ENCODE measurements around the gene ADCY5. TPM values are rescaled to one million over a fixed set of nuclear protein-coding genes. Genes with fewer than 3 reads are reported as not detected.

ADCY5 gene
- total RNA-seq, 2 experiments from 2014 or later: not detected

DNA sequence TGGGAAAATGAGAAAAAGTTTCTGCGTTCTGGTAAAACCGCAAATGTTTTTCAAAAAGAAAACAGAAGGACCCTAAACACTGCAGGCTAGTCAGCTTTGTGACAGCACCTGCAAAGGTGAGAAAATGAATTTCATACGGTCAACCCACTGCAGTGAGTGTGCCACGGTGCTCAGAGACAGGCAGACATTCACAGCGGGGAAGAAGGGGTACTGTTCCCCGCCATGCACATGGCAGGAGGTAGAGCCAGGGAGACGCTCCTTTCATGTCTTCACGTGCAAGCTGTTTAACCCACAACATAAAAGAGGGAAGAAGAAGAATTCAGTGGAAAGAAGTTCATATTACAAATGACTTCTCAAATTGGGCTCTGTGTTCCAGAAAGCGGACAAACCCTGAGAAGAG lies 137.7 kb downstream of the ADCY5 start:
- DNase-seq (no peak), ATAC-seq (no peak)
- H3K36me3 Mint-ChIP-seq (ENCODE audit: low read depth): no peaks in the 10 kb centered on the region
- no peak overlapping the region for H3K4me3 Mint-ChIP-seq
- ChIA-PET CTCF (no interaction called here), POLR2A (no interaction called here)
- H3K4me1 Mint-ChIP-seq: no peaks in the 10 kb centered on the region
- intact Hi-C loops (cut with DNase I, micrococcal nuclease): no loop called here
- no peaks in the 10 kb centered on the region for H3K9me3 Mint-ChIP-seq (ENCODE audit: low read depth)
- no peak overlapping the region for H3K27ac Mint-ChIP-seq
- peaks cover 4% of the 10 kb centered on the region for H3K27me3 Mint-ChIP-seq

GRCh38 chr3:123310741-123311140 lies 138.1 kb downstream of the ADCY5 start:
- ATAC-seq (no peak), DNase-seq (no peak)
- peaks cover 4% of the 10 kb centered on the region for H3K27me3 Mint-ChIP-seq
- CTCF ChIA-PET: no interaction called here
- H3K4me3 Mint-ChIP-seq: no peak overlapping the region
- no peaks in the 10 kb centered on the region for H3K4me1 Mint-ChIP-seq
- POLR2A ChIA-PET: no interaction called here
- H3K36me3 Mint-ChIP-seq (ENCODE audit: low read depth): no peaks in the 10 kb centered on the region
- intact Hi-C loops (cut with DNase I, micrococcal nuclease): no loop called here
- H3K9me3 Mint-ChIP-seq (ENCODE audit: low read depth): no peaks in the 10 kb centered on the region
- H3K27ac Mint-ChIP-seq: no peak overlapping the region

DNA sequence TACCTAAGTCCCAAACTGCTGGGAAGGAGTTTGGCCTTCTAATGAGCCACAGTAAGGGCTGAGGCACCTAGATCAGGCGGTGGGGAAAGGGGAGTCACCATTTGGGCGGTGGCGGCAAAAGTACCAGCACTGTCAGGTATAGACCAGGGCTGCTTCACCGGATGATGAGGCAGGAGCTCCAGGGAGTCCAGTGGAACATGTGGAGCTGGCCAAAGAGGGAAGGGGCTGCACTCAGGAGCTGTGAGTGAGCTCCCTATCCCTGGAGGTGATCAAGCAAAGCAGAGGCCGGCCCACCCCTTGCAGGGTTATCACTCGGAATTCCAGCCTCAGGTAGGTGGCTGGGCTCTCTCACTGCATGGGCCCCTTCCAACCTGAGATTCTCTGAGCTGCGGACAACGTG lies 138.7 kb downstream of the ADCY5 start:
- ATAC-seq (no peak), DNase-seq (no peak)
- Mint-ChIP-seq H3K9me3 (ENCODE audit: low read depth) (no peaks in the 10 kb centered on the region), H3K36me3 (ENCODE audit: low read depth) (no peaks in the 10 kb centered on the region), H3K4me1 (no peaks in the 10 kb centered on the region), H3K27me3 (peaks cover 4% of the 10 kb centered on the region), H3K4me3 (no peak overlapping the region), H3K27ac (no peak overlapping the region)
- intact Hi-C loops (cut with DNase I, micrococcal nuclease): no loop called here
- POLR2A ChIA-PET: no interaction called here
- CTCF ChIA-PET: interaction anchor here (1.0 kb wide), 1 partner anchor 24 kb away, joined by 3 read pairs; no protein-coding TSS in a partner anchor

DNA sequence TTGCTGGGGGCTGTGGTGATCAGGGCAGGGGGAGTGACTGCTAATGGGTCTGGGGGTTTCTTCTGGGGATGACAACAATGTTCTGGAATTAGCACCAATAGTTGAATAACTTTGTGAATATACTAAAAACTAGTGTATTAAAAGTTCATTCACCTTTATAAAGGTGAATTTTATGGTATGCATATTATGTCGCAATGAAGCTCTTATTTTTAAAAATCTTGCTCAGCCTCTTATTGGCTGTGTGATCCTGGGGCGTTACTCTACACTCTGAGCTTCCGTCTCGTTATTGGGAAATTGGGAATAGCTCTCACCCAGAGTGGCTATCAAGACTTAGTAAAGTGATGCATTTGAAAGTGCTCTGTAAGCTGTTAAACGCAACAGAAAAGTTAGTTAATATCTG lies 141.8 kb downstream of the ADCY5 start:
- no peak for ATAC-seq
- no peak overlapping the region for H3K27ac Mint-ChIP-seq
- intact Hi-C loops (cut with DNase I, micrococcal nuclease): no loop called here
- no peak overlapping the region for H3K4me3 Mint-ChIP-seq
- H3K9me3 Mint-ChIP-seq (ENCODE audit: low read depth): no peaks in the 10 kb centered on the region
- ChIA-PET POLR2A (no interaction called here), CTCF (interaction anchor here (0.8 to 1.5 kb wide), 3 partner anchors 23 to 385 kb away, joined by 3 read pairs; partner anchors contain the start of gene PDIA5)
- H3K36me3 Mint-ChIP-seq (ENCODE audit: low read depth): no peaks in the 10 kb centered on the region
- DNase-seq: no peak
- H3K4me1 Mint-ChIP-seq: no peaks in the 10 kb centered on the region
- H3K27me3 Mint-ChIP-seq: peaks cover 1% of the 10 kb centered on the region

DNA sequence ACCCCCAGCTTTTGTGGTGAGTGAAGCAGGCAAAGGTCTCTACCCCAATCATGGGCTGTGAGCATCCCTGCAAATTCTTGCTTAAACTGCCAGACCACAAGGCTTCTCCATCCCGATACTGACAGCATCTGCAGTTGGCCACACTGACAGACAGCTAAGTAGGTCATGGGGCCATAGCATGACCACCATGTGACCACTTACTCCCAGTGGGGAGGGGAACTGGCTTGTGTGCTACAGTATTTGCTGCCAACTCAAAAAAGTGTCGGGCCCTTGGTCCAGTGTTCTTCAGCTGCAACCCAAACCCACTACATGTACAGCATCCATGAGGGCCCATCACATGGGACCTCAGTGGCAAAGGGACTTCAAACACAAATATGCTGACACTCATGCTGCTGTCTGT lies 143.7 kb downstream of the ADCY5 start:
- ChIA-PET POLR2A (no interaction called here), CTCF (interaction anchor here (0.6 kb wide), 1 partner anchor 24 kb away, joined by 3 read pairs; no protein-coding TSS in a partner anchor)
- Mint-ChIP-seq H3K4me1 (no peaks in the 10 kb centered on the region), H3K27ac (no peak overlapping the region), H3K4me3 (no peak overlapping the region), H3K36me3 (ENCODE audit: low read depth) (no peaks in the 10 kb centered on the region), H3K27me3 (peaks cover 1% of the 10 kb centered on the region), H3K9me3 (ENCODE audit: low read depth) (no peaks in the 10 kb centered on the region)
- intact Hi-C loops (cut with DNase I, micrococcal nuclease): no loop called here
- ATAC-seq (no peak), DNase-seq (no peak)

DNA sequence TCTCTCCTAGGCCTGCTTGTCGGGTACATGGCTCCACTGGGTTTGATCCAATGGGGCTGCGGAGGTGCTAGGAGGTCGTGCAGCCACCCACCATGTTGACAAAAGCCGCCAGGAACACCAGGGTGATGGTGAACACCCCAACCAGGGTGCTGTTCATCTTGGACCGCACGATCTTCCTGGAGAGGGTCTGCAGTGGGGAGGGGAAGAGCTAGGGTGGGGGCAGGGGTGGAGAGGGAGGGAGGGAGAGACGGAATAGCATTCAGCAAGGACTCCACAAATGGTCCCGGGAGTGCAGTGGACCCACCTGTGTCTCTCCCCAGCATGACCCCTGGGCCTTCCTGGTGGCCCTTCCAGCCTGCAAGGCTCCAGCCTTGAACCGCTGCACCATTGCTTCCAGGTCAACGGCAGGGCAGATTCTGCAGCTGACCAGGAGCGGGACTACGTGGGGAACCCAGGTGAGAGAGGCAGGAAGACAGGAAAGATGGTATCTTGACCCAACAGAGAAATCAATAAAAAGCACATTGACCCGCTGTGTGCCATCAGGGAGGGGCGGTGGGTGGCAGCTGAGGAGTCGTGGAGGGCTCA lies 144.8 kb downstream of the ADCY5 start:
- Mint-ChIP-seq H3K27ac (no peak overlapping the region), H3K36me3 (ENCODE audit: low read depth) (no peaks in the 10 kb centered on the region), H3K27me3 (peaks cover 1% of the 10 kb centered on the region), H3K4me3 (no peak overlapping the region), H3K9me3 (ENCODE audit: low read depth) (no peaks in the 10 kb centered on the region), H3K4me1 (no peaks in the 10 kb centered on the region)
- ATAC-seq (no peak), DNase-seq (no peak)
- ChIA-PET CTCF (interaction anchor here (0.7 to 1.3 kb wide), 3 partner anchors 18 to 1807 kb away, joined by 3 to 4 read pairs (median 3); no protein-coding TSS in a partner anchor), POLR2A (no interaction called here)
- intact Hi-C loops (cut with DNase I, micrococcal nuclease): no loop called here

GRCh38 chr3:123302961-123303360 lies 145.9 kb downstream of the ADCY5 start:
- H3K36me3 Mint-ChIP-seq (ENCODE audit: low read depth): no peaks in the 10 kb centered on the region
- H3K4me3 Mint-ChIP-seq: no peak overlapping the region
- DNase-seq: no peak
- POLR2A ChIA-PET: no interaction called here
- no peaks in the 10 kb centered on the region for H3K27me3 Mint-ChIP-seq
- no peaks in the 10 kb centered on the region for H3K9me3 Mint-ChIP-seq (ENCODE audit: low read depth)
- CTCF ChIA-PET: interaction anchor here (1.1 to 1.3 kb wide), 2 partner anchors 17 to 24 kb away, joined by 3 to 4 read pairs; no protein-coding TSS in a partner anchor
- intact Hi-C loops (cut with DNase I, micrococcal nuclease): no loop called here
- H3K4me1 Mint-ChIP-seq: no peaks in the 10 kb centered on the region
- ATAC-seq: no peak
- no peak overlapping the region for H3K27ac Mint-ChIP-seq

DNA sequence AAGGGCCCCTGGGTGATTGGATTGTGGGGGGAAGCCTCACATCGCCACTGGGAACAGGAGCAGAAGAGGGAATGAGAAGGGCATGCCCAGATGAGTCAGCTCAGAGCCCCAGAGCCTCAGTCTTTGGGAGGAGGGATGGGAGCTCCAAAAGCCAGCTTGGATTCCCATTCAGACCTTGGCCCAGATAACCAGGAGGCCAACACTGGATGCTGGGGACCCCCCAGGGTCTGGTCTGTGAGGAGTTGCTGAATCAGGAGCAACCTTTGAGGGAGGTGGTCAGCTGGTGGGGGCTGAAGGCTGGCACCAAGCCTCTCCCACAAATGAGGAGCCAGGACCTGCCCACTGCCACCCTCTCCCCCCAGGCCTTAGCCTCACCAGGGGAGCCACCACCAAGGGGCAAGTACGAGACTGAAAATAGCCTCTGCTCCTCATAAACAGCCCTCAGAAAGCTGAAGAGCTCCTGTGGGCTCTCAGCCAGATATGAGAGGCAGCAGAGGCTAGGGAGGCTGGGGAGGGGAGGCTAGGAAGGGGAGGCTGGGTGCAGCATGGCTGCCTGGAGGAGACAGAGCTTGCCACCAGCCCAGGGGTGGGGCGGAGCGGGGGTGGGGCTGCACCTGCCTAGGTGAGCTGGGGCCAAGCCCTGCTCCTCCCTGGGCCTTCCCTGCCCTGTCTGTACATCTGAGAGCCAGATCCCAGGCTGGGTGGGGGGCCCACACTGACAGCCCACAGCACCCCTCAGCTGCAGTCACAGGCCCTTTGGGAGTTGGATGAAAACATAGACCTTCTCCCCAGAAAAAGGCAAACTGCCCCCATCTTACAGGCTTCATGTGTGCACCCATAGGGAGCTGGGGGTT lies 147.3 kb downstream of the ADCY5 start:
- CTCF ChIA-PET: interaction anchor here (1.2 kb wide), 1 partner anchor 25 kb away, joined by 3 read pairs; no protein-coding TSS in a partner anchor
- Mint-ChIP-seq H3K36me3 (ENCODE audit: low read depth) (no peaks in the 10 kb centered on the region), H3K4me1 (no peaks in the 10 kb centered on the region), H3K27ac (no peak overlapping the region), H3K27me3 (no peaks in the 10 kb centered on the region), H3K4me3 (no peak overlapping the region), H3K9me3 (ENCODE audit: low read depth) (no peaks in the 10 kb centered on the region)
- DNase-seq (no peak), ATAC-seq (no peak)
- intact Hi-C loops (cut with DNase I, micrococcal nuclease): no loop called here
- POLR2A ChIA-PET: no interaction called here

- Mint-ChIP-seq H3K36me3 (ENCODE audit: low read depth) (no peaks in the 10 kb centered on the region), H3K27me3 (no peaks in the 10 kb centered on the region), H3K9me3 (ENCODE audit: low read depth) (no peaks in the 10 kb centered on the region), H3K27ac (no peak overlapping the region), H3K4me3 (no peak overlapping the region), H3K4me1 (no peaks in the 10 kb centered on the region)
- ChIA-PET CTCF (interaction anchor here (1.2 kb wide), 1 partner anchor 26 kb away, joined by 3 read pairs; no protein-coding TSS in a partner anchor), POLR2A (no interaction called here)
- intact Hi-C loops (cut with DNase I, micrococcal nuclease): no loop called here
- DNase-seq (no peak), ATAC-seq (no peak)
These were observed 148.3 kb downstream of the ADCY5 start for GRCh38 chr3:123300583-123300982.

DNA sequence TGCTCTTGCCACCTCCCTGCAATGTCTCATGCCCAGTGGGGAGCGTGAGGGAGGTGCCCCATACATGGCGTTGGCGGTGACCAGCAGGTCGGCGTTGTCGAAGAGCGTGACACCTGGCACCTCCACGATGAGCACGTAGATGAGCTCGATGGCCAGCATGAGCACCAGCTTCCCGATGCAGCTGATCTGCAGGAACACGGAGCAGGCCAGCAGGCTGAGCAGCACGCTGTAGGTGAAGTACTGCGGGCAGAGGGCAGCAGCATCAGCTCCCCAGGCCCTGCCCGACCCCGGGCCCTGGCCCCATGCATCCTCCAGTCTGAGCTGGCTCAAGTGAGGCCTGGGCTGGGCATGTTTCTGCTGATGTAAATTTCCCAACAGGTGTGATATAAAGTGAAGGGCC lies 148.8 kb downstream of the ADCY5 start:
- POLR2A ChIA-PET: no interaction called here
- intact Hi-C loops (cut with DNase I, micrococcal nuclease): no loop called here
- H3K4me3 Mint-ChIP-seq: no peak overlapping the region
- H3K4me1 Mint-ChIP-seq: no peaks in the 10 kb centered on the region
- ATAC-seq (no peak), DNase-seq (no peak)
- CTCF ChIA-PET: interaction anchor here (1.2 kb wide), 1 partner anchor 26 kb away, joined by 3 read pairs; no protein-coding TSS in a partner anchor
- no peaks in the 10 kb centered on the region for H3K36me3 Mint-ChIP-seq (ENCODE audit: low read depth)
- H3K27me3 Mint-ChIP-seq: no peaks in the 10 kb centered on the region
- no peaks in the 10 kb centered on the region for H3K9me3 Mint-ChIP-seq (ENCODE audit: low read depth)
- no peak overlapping the region for H3K27ac Mint-ChIP-seq

DNA sequence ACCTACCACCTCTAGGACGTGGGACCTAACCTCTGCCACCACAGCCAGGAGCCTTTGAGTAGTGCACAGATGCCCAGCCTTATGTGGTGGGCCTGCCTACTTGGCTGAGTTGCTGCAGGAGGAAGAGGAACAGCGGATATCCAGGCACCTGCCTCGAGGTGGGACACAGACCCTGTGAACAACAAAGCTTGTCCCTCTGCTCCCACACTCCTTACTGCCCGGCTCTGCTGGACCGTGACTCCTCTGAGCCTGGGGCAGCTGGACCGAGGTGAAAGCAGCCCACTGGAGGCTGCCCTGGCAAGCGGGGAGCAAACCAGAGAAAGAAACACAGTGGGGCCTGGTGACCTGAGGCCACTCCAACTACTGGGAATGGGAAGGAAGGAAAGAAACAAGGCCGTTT lies 149.3 kb downstream of the ADCY5 start:
- H3K27me3 Mint-ChIP-seq: no peaks in the 10 kb centered on the region
- no peaks in the 10 kb centered on the region for H3K36me3 Mint-ChIP-seq (ENCODE audit: low read depth)
- ATAC-seq (no peak), DNase-seq (no peak)
- intact Hi-C loops (cut with DNase I, micrococcal nuclease): no loop called here
- H3K9me3 Mint-ChIP-seq (ENCODE audit: low read depth): no peaks in the 10 kb centered on the region
- POLR2A ChIA-PET: no interaction called here
- no peak overlapping the region for H3K27ac Mint-ChIP-seq
- no peaks in the 10 kb centered on the region for H3K4me1 Mint-ChIP-seq
- CTCF ChIA-PET: no interaction called here
- no peak overlapping the region for H3K4me3 Mint-ChIP-seq

GRCh38 chr3:123298903-123299302 lies 150.0 kb downstream of the ADCY5 start:
- POLR2A ChIA-PET: no interaction called here
- intact Hi-C loops (cut with DNase I, micrococcal nuclease): no loop called here
- no peak for ATAC-seq
- Mint-ChIP-seq H3K36me3 (ENCODE audit: low read depth) (no peaks in the 10 kb centered on the region), H3K4me3 (no peak overlapping the region), H3K27me3 (no peaks in the 10 kb centered on the region), H3K27ac (no peak overlapping the region), H3K4me1 (no peaks in the 10 kb centered on the region), H3K9me3 (ENCODE audit: low read depth) (no peaks in the 10 kb centered on the region)
- DNase-seq: no peak
- CTCF ChIA-PET: no interaction called here
